Fibroblast of lung (primary cell): Measurements from ENCODE around the gene SLC5A1. TPM values are rescaled to one million over a fixed set of nuclear protein-coding genes. Genes with fewer than 3 reads are reported as not detected.
"Not testable (repeated sequence)": the region's sequence is repeated elsewhere in the genome, so short reads cannot be mapped to it uniquely, and the experiment has no call there.

ENCODE experiments used
- DNase-seq, 2 donors: peaks; one replicate each; pipeline versions ENCODE4 v3.0.0 to v3.0.0-alpha.2; 2010; ENCODE audit warnings: low read depth in 2 of 2
- H2AFZ ChIP-seq: 2 replicates; pipeline ENCODE4 v1.5.1; 2012; ENCODE audit warnings: low read length, control low read depth, inconsistent platforms
- H3K27ac ChIP-seq: 2 replicates; pipeline ENCODE4 v1.5.1; 2011; ENCODE audit warnings: low read length, control low read depth; ENCODE audit not compliant: insufficient read depth
- H3K27me3 ChIP-seq: 2 replicates; pipeline ENCODE4 v1.5.1; 2011; ENCODE audit warnings: mild to moderate bottlenecking, low read length; ENCODE audit not compliant: control insufficient read depth, insufficient read depth
- H3K36me3 ChIP-seq: 2 replicates; pipeline ENCODE4 v1.5.1; 2011; ENCODE audit warnings: low read length; ENCODE audit not compliant: control insufficient read depth, insufficient read depth
- H3K4me1 ChIP-seq: 2 replicates; pipeline ENCODE4 v1.5.1; 2011; ENCODE audit warnings: low read length; ENCODE audit not compliant: control insufficient read depth, insufficient read depth; ENCODE audit errors: extremely low read depth
- H3K4me2 ChIP-seq: 2 replicates; pipeline ENCODE4 v1.5.1; 2011; ENCODE audit warnings: low read length, control low read depth; ENCODE audit not compliant: insufficient read depth; ENCODE audit errors: extremely low read depth
- H3K4me3 ChIP-seq, 4 experiments: fragments of 200-600 bp in 1 of 4; sonication (generic) in 1 of 4; replicated peaks in 1 of 4; 2 replicates each; pipeline ENCODE4 v1.5.1; 2011 to 2016; ENCODE audit warnings: low read length in 4 of 4, low read depth in 3 of 4, mild to moderate bottlenecking in 3 of 4, control low read depth in 2 of 4, inconsistent platforms in 1 of 4, mixed read lengths in 1 of 4; ENCODE audit not compliant: insufficient read depth in 1 of 4; ENCODE audit errors: control extremely low read depth in 1 of 4
- H3K79me2 ChIP-seq: 2 replicates; pipeline ENCODE4 v1.5.1; 2012; ENCODE audit warnings: mild to moderate bottlenecking, low read length, inconsistent platforms; ENCODE audit not compliant: control insufficient read depth, insufficient read depth
- H3K9ac ChIP-seq: 2 replicates; pipeline ENCODE4 v1.5.1; 2011; ENCODE audit warnings: mild to moderate bottlenecking, low read length, control low read depth; ENCODE audit not compliant: insufficient read depth
- H3K9me3 ChIP-seq: 2 replicates; pipeline ENCODE4 v1.5.1; 2012; ENCODE audit warnings: low read depth, low read length; ENCODE audit not compliant: control insufficient read depth, insufficient read depth
- H4K20me1 ChIP-seq: 2 replicates; pipeline ENCODE4 v1.5.1; 2011; ENCODE audit warnings: low read length; ENCODE audit not compliant: control insufficient read depth, insufficient read depth; ENCODE audit errors: extremely low read depth
- EZH2 ChIP-seq: IDR thresholded peaks from 2 replicates; pipeline ENCODE4 v1.5.1; 2012; ENCODE audit warnings: low read length, control low read depth, mild to moderate bottlenecking; ENCODE audit errors: missing control alignments
- polyA plus RNA-seq, 2 donors: library from polyadenylated mRNA; depleted of rRNA in 1 of 2; stranded (reverse) in 1 of 2; unstranded in 1 of 2; fragments of >200 nt; gene quantifications; 2 replicates each; pipeline ENCODE4 v1.2.1, GENCODE V29; 2011 to 2012; ENCODE audit warnings: missing spikeins in 1 of 2
- total RNA-seq: library from RNA; depleted of rRNA; stranded (reverse); fragments of >200 nt; gene quantifications from 2 replicates; pipeline ENCODE4 v1.2.1, GENCODE V29; 2014
- TF ChIP-seq, protein P1 (sequence below), 2 donors: IDR thresholded peaks in 1 of 2; conservative IDR thresholded peaks in 1 of 2; 1 replicate in 1 of 2; 2 replicates in 1 of 2; pipeline ENCODE4 v1.5.1; 2011 to 2012; ENCODE audit warnings: low read length in 2 of 2, control low read depth in 1 of 2, inconsistent platforms in 1 of 2, low read depth in 1 of 2, mild to moderate bottlenecking in 1 of 2

Gene SLC5A1
- total and polyA plus RNA-seq, 2 donors (not counting 1 experiment from before 2014, with no cell fraction given) = not detected

GRCh38 chr22:32130464-32130863, 87.4 kb downstream of the SLC5A1 start:
- H3K4me1 ChIP-seq = no peaks in the 10 kb centered on the region
- H3K27me3 ChIP-seq = no peaks in the 10 kb centered on the region
- H3K4me3 ChIP-seq = no peak overlapping the region
- H3K9me3 ChIP-seq = no peaks in the 10 kb centered on the region
- DNase-seq = no peak
- no peak overlapping the region for H3K9ac ChIP-seq
- H3K79me2 ChIP-seq = no peaks in the 10 kb centered on the region
- no peak overlapping the region for H2AFZ ChIP-seq
- no peak for TF ChIP-seq EZH2
- TF ChIP-seq, protein P1, sequence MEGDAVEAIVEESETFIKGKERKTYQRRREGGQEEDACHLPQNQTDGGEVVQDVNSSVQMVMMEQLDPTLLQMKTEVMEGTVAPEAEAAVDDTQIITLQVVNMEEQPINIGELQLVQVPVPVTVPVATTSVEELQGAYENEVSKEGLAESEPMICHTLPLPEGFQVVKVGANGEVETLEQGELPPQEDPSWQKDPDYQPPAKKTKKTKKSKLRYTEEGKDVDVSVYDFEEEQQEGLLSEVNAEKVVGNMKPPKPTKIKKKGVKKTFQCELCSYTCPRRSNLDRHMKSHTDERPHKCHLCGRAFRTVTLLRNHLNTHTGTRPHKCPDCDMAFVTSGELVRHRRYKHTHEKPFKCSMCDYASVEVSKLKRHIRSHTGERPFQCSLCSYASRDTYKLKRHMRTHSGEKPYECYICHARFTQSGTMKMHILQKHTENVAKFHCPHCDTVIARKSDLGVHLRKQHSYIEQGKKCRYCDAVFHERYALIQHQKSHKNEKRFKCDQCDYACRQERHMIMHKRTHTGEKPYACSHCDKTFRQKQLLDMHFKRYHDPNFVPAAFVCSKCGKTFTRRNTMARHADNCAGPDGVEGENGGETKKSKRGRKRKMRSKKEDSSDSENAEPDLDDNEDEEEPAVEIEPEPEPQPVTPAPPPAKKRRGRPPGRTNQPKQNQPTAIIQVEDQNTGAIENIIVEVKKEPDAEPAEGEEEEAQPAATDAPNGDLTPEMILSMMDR (conservative IDR thresholded peaks at IDR 0.05 in 1 of 2, IDR thresholded peaks at IDR 0.05 in 1 of 2; ENCODE audit: low read depth in 1 of 2, low read length in 2 of 2) = no peak
- H3K27ac ChIP-seq = no peak overlapping the region
- H4K20me1 ChIP-seq = no peaks in the 10 kb centered on the region
- H3K36me3 ChIP-seq = no peaks in the 10 kb centered on the region
- no peak overlapping the region for H3K4me2 ChIP-seq

GRCh38 chr22:32132126-32132525, 89.1 kb downstream of the SLC5A1 start:
- Histone ChIP-seq H3K9me3 (no peaks in the 10 kb centered on the region), H3K79me2 (no peaks in the 10 kb centered on the region), H3K36me3 (no peaks in the 10 kb centered on the region), H3K4me2 (no peak overlapping the region), H3K27ac (no peak overlapping the region), H3K4me1 (no peaks in the 10 kb centered on the region), H4K20me1 (no peaks in the 10 kb centered on the region), H3K9ac (no peak overlapping the region), H2AFZ (no peak overlapping the region), H3K27me3 (no peaks in the 10 kb centered on the region), H3K4me3 (no peak overlapping the region)
- TF ChIP-seq EZH2 = no peak
- TF ChIP-seq, protein P1 (conservative IDR thresholded peaks at IDR 0.05 in 1 of 2, IDR thresholded peaks at IDR 0.05 in 1 of 2; ENCODE audit: low read depth in 1 of 2, low read length in 2 of 2) = no peak
- DNase-seq = no peak

DNA sequence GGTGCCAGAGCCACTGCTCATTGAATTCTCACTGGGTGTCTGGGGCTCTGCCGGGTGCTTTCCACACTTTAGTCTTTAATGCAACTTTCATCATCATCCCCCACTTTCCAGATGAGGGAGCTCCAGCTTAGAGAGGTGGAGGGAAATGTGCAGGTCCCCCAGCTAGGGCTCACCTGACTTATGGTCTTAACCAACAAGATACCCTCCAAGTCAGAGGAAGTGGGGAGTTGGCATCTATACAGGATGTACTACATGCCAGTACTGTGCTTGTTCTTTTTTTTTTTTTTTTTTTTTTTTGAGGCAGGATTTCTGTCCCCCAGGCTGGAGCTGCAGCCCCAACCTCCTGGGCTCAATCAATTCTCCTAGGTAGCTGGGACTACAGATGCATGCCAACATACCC, 89.7 kb downstream of the SLC5A1 start:
- Histone ChIP-seq H3K27ac (no peak overlapping the region), H3K9me3 (no peaks in the 10 kb centered on the region), H3K9ac (no peak overlapping the region), H3K36me3 (no peaks in the 10 kb centered on the region), H3K27me3 (no peaks in the 10 kb centered on the region), H2AFZ (no peak overlapping the region), H3K4me1 (no peaks in the 10 kb centered on the region), H3K4me3 (no peak overlapping the region), H4K20me1 (no peaks in the 10 kb centered on the region), H3K4me2 (no peak overlapping the region), H3K79me2 (no peaks in the 10 kb centered on the region)
- no peak for TF ChIP-seq EZH2
- TF ChIP-seq, protein P1 (conservative IDR thresholded peaks at IDR 0.05 in 1 of 2, IDR thresholded peaks at IDR 0.05 in 1 of 2; ENCODE audit: low read depth in 1 of 2, low read length in 2 of 2) = no peak
- DNase-seq = no peak

- H3K27ac ChIP-seq, H3K9ac ChIP-seq, H3K9me3 ChIP-seq, H3K79me2 ChIP-seq, H3K36me3 ChIP-seq, H4K20me1 ChIP-seq, H3K4me3 ChIP-seq, H3K27me3 ChIP-seq, H2AFZ ChIP-seq, H3K4me2 ChIP-seq, DNase-seq, H3K4me1 ChIP-seq: not testable (repeated sequence)
Measured at GRCh38 chr22:32134796-32135195, 91.7 kb downstream of the SLC5A1 start.

DNA sequence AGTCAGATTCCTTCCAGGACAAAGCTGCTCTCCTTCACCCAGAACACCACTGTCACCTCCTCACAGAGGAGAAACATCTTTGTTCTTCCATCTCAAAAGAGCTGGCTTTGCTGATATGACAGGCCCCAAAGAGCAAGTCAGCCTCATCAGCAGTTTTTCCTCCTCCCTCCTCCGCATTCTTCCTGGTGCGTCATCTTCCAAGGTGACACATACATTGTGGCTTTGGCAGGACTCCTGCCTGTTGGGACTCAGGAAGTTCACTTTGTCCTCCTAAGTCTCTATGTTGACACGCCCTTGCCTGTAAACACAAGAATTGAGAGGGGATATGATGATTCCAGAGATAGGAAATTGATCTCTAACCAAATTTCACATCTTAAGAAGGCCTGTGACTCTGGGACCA, 92.9 kb downstream of the SLC5A1 start:
- not testable (repeated sequence) for H3K4me3 ChIP-seq, H3K9me3 ChIP-seq, H3K27me3 ChIP-seq, H3K36me3 ChIP-seq, H3K4me1 ChIP-seq, H3K27ac ChIP-seq, H4K20me1 ChIP-seq, H2AFZ ChIP-seq, H3K4me2 ChIP-seq, H3K79me2 ChIP-seq, H3K9ac ChIP-seq
- DNase-seq = peak; percentile 19 to 68
